Left ventricle myocardium inferior (tissue), 1 donor: ENCODE data around the gene PRDM16. TPM values are rescaled to one million over a fixed set of nuclear protein-coding genes. Genes with fewer than 3 reads are reported as not detected.

ENCODE experiments used
- DNase-seq: peaks from one replicate; pipeline ENCODE4 v3.0.0-alpha.2; 2020
- H3K27ac ChIP-seq: fragments of 200-600 bp; replicated peaks from 2 replicates; pipeline ENCODE4 v1.8.0; 2021
- H3K27me3 ChIP-seq: fragments of 200-600 bp; 2 replicates; pipeline ENCODE4 v1.8.0; 2021; ENCODE audit warnings: low read depth
- H3K36me3 ChIP-seq: fragments of 200-600 bp; 2 replicates; pipeline ENCODE4 v1.8.0; 2021
- H3K4me1 ChIP-seq: fragments of 200-600 bp; 2 replicates; pipeline ENCODE4 v1.8.0; 2021
- H3K4me3 ChIP-seq: fragments of 200-600 bp; 2 replicates; pipeline ENCODE4 v1.8.0; 2021; ENCODE audit warnings: mild to moderate bottlenecking, moderate library complexity
- H3K9me3 ChIP-seq: fragments of 200-600 bp; replicated peaks from 2 replicates; pipeline ENCODE4 v1.8.0; 2021
- intact Hi-C: fragments of 100-400 bp; cut with micrococcal nuclease; formaldehyde crosslinking; loops from one replicate; pipeline ENCODE4 v1.11.0; 2022
- total RNA-seq: library from RNA; stranded (reverse); fragmentation: NEBNext Ultra II Directional; extraction: Animal tissue kit (Norgen Biotek cat#: 25700); gene quantifications from one replicate; pipeline ENCODE4 v1.2.1, GENCODE V29; 2021
- TF ChIP-seq, protein P1 (sequence below): fragments of 200-600 bp; IDR thresholded peaks from 2 replicates; pipeline ENCODE4 v1.8.0; 2021; ENCODE audit warnings: antibody characterized with exemption, mild to moderate bottlenecking, borderline replicate concordance
- donor health status: DM: no; HTN: yes; CAD: no; lungs with severe emphysema.

Gene PRDM16
- total RNA-seq, 1 donor from 2014 or later = 16.6 TPM

DNA sequence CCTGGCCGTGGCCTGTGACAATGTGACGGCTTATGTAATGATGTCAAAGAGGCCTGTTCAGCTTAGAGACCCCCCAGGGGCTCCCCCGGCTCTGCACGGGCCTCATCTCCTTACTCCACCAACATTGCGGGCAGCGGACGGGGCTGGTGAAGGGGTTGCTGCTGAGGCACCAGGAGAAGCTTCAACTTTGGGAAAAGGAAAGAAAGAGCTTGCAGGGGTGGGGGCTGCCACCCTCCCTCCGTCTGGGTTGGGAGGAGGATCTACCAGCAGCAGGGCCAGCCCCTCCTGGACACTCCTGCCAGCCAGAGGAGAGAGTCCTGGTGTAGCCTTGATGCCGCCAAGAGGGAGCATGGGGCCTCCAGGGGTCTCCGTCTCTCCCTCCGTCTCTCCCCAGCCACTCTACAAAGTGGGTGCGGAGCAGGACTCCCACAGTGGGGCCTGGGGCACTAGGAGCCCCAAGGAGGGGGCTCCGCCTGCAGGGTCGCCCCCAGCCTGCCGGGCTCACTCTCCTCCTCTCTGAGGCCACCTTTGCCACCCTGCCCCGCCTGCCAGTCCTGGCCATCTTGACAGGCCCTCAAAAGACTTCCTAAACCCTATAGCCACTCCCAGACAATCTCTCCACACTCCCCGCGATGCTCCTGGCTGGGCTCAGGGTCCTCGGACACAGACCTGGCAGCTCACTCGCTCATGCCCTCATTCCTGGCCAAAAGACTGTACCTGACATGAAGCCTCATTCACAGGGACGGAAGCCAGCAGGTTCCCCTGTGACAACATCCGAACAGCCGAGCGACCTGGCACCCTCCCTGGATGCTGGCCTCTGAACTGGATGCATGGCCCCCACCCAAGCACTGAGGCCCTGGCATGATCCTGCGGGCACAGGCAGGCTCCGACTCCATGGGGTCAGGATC, 255.0 kb downstream of the PRDM16 start:
- Histone ChIP-seq H3K36me3 (no peaks in the 10 kb centered on the region), H3K9me3 (no peaks in the 10 kb centered on the region), H3K4me3 (peak overlapping the region; percentile 19), H3K27ac (peak overlapping the region; percentile 85), H3K27me3 (peaks cover 35% of the 10 kb centered on the region), H3K4me1 (peaks cover 67% of the 10 kb centered on the region)
- TF ChIP-seq, protein P1, sequence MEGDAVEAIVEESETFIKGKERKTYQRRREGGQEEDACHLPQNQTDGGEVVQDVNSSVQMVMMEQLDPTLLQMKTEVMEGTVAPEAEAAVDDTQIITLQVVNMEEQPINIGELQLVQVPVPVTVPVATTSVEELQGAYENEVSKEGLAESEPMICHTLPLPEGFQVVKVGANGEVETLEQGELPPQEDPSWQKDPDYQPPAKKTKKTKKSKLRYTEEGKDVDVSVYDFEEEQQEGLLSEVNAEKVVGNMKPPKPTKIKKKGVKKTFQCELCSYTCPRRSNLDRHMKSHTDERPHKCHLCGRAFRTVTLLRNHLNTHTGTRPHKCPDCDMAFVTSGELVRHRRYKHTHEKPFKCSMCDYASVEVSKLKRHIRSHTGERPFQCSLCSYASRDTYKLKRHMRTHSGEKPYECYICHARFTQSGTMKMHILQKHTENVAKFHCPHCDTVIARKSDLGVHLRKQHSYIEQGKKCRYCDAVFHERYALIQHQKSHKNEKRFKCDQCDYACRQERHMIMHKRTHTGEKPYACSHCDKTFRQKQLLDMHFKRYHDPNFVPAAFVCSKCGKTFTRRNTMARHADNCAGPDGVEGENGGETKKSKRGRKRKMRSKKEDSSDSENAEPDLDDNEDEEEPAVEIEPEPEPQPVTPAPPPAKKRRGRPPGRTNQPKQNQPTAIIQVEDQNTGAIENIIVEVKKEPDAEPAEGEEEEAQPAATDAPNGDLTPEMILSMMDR = no peak
- intact Hi-C loops = no loop called here
- no peak for DNase-seq

DNA sequence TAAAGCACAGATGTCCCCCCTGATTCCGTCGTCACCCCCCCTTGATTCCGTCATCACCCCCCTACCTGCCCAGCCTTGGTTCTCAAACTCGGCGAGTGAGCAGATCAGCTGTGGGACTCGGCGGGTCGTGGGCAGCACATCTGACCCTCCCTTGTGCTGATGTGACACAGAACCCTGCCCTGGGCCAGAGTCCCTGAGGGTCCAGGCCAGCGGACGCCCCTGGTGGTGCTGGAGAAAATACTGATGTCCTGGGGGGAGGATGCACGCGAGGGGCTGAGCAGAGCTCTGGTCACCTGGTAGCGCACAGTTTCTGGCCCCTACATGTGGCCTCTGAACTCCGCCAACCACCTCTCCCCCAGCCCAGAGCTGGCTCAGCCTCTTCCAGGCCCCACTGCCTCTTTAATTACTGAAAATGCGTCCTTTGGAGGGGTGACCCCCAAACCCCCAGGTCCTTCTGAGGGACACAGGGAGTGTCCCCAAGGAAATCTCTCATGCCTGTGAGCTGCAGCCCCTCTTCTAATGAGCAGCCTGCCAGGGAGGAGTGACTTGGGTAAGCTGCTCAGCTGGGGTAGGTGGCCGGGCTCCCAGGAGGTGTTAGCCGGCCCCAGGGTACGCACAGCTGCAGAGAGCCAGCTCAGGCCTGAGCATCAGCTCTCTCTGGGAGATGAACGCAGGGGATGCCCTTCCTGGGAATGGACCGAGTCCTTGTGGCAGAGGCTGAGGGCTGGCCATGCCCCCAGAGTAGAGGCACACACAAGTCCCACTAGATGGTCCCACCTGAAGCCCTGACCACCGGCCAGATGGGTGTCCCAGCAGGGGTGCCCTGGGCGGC, 255.9 kb downstream of the PRDM16 start:
- no peak for DNase-seq
- TF ChIP-seq, protein P1 = no peak
- H3K9me3 ChIP-seq = no peaks in the 10 kb centered on the region
- peaks cover 67% of the 10 kb centered on the region for H3K4me1 ChIP-seq
- H3K4me3 ChIP-seq = no peak overlapping the region
- H3K27ac ChIP-seq = no peak overlapping the region
- H3K27me3 ChIP-seq = peaks cover 35% of the 10 kb centered on the region
- intact Hi-C loops = no loop called here
- no peaks in the 10 kb centered on the region for H3K36me3 ChIP-seq

DNA sequence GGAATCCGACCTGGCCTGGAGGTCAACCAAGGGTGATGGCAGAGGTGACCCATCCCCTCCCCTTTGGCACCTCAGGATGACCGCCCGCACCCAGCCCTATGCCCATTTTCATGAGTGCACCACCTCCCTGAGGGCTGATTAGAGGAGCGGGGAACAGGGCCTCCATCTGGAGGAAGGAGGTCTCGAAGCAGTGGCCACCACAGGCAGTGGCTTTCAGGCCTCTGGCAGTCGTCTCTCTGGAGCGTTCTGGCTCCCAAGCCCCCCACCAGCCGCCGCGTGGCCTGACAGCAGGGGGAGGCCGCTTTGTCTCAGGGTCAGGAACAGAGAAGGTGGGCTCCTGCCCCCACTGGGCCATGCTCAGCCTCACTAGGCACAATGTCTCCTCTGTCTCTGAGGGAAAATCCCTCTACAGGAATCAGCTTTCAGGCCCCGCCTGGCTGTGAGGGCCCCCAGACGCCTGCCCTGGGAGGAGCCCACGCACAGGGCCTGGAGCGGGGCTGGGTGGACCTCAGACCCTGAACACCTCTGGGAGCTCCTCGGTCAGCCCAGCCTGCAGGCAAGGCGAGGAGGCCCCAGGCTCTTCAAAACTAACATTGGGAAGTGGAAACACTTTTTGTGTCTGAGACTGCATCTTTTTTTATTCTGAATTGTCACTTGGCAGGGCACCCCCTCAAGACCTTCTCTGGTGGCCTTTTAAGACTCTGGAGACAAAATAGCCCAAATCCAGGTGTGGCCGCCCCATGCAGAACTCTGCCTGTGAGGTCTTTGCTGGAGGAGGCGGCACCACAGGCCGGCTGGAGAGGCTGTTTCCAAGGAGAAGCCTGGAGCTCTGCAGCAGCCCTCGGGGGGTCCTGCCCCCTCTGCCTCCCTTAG, 257.7 kb downstream of the PRDM16 start:
- no peaks in the 10 kb centered on the region for H3K9me3 ChIP-seq
- TF ChIP-seq, protein P1 = no peak
- H3K27me3 ChIP-seq = peaks cover 35% of the 10 kb centered on the region
- peak overlapping the region; percentile 77 for H3K27ac ChIP-seq
- DNase-seq = no peak
- no peaks in the 10 kb centered on the region for H3K36me3 ChIP-seq
- H3K4me1 ChIP-seq = peaks cover 71% of the 10 kb centered on the region
- intact Hi-C loops = no loop called here
- H3K4me3 ChIP-seq = no peak overlapping the region

DNA sequence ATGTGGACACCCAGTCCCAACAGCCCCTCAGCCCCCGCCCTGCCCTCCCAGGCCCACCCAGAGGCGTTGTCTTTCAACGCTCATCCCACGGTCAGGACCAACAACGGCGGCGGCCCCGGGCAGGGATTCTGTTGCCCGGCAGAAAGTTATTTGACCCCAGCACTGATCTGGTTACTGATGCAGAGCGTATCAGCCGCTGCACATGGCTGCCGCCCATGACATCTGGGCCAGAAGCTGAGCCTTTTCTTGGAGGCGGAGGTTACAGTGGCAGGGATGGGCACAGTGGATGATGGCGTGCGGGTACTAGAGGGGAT, 258.3 kb downstream of the PRDM16 start:
- Histone ChIP-seq H3K4me1 (peaks cover 67% of the 10 kb centered on the region), H3K9me3 (no peaks in the 10 kb centered on the region), H3K4me3 (no peak overlapping the region), H3K36me3 (no peaks in the 10 kb centered on the region), H3K27me3 (peaks cover 35% of the 10 kb centered on the region), H3K27ac (peak overlapping the region; percentile 77)
- TF ChIP-seq, protein P1 = no peak
- DNase-seq = no peak
- intact Hi-C loops = no loop called here
